NCI-H446 (cell line): ENCODE data around the gene PCNX3.

ENCODE experiments used
- DNase-seq, 2 experiments: peaks; one replicate each; lab custom pipeline; 2025; lab: John Stamatoyannopoulos, UW

Gene PCNX3

GRCh38 chr11:65598258-65598699 is 17.3 kb upstream of the PCNX3 start:
- no peak for DNase-seq

GRCh38 chr11:65599216-65599954 is 16.2 kb upstream of the PCNX3 start:
- DNase-seq = no peak

- no peak for DNase-seq
Measured at GRCh38 chr11:65599955-65600246, 15.7 kb upstream of the PCNX3 start.

GRCh38 chr11:65604258-65604657 is 11.3 kb upstream of the PCNX3 start:
- no peak for DNase-seq

- DNase-seq = no peak
Measured at GRCh38 chr11:65606876-65607613, 8.5 kb upstream of the PCNX3 start.

- DNase-seq = no peak
Measured at GRCh38 chr11:65607614-65608426, 7.8 kb upstream of the PCNX3 start.

GRCh38 chr11:65609229-65609628 is 6.3 kb upstream of the PCNX3 start:
- no peak for DNase-seq

- DNase-seq = no peak
Measured at GRCh38 chr11:65609665-65610064, 5.9 kb upstream of the PCNX3 start.

- DNase-seq = no peak
Measured at GRCh38 chr11:65610404-65610803, 5.2 kb upstream of the PCNX3 start.

GRCh38 chr11:65611028-65611757 is 4.4 kb upstream of the PCNX3 start:
- no peak for DNase-seq

- DNase-seq = no peak
Measured at GRCh38 chr11:65611758-65612603, 3.6 kb upstream of the PCNX3 start.

GRCh38 chr11:65612691-65613090 is 2.9 kb upstream of the PCNX3 start:
- DNase-seq = no peak

GRCh38 chr11:65613091-65613928 is 2.3 kb upstream of the PCNX3 start:
- DNase-seq = no peak

GRCh38 chr11:65615950-65616574 is 486 bp downstream of the PCNX3 start:
- DNase-seq = peak in 1 of 2 experiments; percentile 60

- no peak for DNase-seq
Measured at GRCh38 chr11:65616575-65617001, 1.0 kb downstream of the PCNX3 start.

GRCh38 chr11:65617136-65617850 is 1.7 kb downstream of the PCNX3 start:
- no peak for DNase-seq

GRCh38 chr11:65617990-65618751 is 2.6 kb downstream of the PCNX3 start:
- DNase-seq = no peak

GRCh38 chr11:65618763-65619162 is 3.2 kb downstream of the PCNX3 start:
- DNase-seq = no peak
